GM19099 (cell line): ENCODE measurements around the gene ADARB2.

Experiments
- POLR2A ChIP-seq: IDR thresholded peaks from 3 replicates; pipeline ENCODE4 v1.6.1; 2011; ENCODE audit warnings: low read depth; ENCODE audit not compliant: insufficient read length; ENCODE audit errors: extremely low read depth

The ADARB2 gene

DNA sequence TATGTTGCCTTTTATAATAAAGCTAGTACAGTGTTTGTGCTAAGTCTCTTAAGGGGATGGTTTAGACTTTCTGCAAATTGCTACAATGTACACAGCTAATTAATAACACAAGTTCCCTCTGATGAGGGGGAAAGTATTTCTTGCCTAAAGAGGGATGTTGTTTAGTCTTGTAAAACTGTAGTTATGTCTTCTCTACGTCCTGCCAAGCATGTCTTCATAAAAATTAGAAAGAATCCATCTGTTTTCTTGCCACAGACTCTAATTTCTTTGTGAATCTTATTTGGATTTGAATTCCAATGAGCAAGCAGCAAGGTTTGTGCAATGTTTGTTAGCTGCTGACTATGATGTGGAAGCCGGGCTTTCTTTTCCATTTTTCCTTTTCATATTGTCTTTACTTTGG, 28.2 kb downstream of the ADARB2 start:
- no peak for TF ChIP-seq POLR2A

DNA sequence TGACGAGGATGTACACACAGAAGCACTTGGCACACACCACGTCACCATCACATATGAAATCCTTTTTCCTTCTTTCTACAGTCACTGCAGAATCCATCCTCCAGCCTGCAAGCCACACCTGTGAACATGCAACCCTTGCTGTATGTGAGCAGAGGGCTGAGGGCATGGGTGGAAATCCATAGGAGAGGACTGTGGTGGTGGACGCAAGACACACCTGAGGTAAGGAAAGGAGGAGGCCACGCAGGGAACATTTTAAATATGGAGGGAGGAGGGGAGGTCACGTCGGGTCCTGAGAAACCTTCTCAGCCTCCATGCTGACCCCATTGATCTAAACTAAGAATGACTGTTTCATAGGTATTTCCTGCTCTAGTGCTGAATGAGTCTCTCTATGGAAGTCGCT, 28.6 kb downstream of the ADARB2 start:
- no peak for TF ChIP-seq POLR2A

DNA sequence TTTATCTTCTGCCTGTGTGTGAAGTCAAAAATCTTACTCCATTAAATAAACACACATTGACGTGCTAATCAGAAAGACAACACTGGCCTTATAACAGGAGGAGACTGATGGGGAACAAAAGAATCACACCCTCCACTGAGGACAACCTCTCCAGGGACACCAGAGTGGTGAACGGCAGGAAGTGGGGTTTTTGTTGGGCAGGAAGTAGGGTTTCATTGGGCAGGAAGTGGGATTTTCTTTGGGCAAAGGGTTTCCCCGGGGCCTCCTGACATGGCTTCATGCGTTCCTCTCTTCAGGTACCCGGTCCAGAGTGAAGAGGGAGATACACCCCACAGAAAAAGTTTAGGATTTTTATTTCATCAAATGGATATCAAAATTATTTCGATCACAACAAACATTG, 30.6 kb downstream of the ADARB2 start:
- no peak for TF ChIP-seq POLR2A

DNA sequence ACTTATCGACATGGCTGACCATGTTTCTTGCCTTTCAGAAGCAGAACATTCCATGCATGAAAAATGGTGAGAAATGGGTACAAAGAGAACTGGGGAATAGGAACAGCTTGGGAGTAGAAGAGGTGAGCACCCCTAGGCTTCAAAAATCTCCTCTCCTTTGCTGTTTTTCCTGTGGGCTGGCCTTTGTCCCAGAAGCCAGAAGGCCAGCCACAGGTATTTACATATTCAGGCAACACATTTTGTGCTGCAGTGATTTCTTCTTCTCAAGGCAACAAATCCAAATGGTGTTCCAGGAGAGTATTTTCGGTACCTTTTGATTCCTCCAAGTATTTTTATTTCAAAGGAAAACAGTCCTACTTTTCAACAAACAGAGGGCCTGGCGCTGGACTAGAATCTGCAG, 31.1 kb downstream of the ADARB2 start:
- TF ChIP-seq POLR2A = no peak

DNA sequence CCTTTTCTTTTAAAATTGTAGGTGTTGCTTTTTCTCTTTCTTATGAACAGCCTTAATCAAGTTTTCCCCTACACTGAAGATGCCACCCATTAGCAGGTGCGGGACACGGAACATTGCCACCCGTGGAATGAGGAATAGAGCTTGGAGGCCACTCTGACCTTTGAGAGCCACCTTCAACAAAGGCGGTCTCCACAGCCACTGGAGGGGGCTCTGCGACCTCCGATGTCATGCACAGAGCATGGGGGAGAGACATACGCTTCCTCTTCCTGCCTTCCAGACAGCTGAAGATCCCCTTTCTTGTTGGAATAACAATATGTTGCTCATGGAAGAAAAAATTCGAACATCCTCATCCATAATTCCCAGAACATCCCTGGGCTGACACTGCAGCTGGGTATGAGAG, 39.1 kb downstream of the ADARB2 start:
- TF ChIP-seq POLR2A = no peak

DNA sequence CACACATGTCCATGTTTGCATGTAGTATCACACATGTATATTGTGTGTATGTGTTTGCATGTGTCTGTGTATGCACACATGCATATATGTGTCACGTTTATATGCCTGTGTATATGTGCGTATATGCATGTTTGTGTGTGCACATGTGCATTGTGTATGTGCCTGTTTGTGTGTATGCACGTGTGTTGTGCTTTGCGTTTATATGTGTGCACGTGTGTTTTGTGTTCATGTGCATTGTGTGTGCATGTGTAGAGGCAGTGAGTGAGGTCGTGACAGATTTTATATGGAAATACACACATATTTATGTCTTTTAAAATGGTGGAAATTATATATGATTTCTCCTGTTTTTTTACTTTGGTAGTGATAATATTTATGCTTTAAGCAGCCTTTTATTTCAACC, 41.2 kb downstream of the ADARB2 start:
- no peak for TF ChIP-seq POLR2A

DNA sequence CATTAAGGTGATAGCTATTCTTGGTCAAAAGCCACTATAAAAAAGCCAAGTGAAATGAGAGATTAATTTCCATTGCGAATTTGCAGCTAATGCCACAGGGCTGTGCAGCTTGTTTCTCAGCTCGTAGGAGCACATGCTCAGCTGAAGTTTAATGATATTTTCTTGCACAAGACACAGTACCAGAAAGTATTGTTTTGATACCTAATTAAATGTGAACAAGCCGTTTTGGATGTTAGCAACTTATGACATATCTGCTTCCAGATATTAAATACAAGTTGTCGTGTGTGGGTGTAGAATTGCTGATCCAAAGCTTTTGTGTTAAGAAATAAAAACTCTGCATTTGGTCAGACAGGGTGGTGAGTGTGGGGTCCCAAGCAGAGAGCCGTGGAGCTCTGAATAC, 47.2 kb downstream of the ADARB2 start:
- no peak for TF ChIP-seq POLR2A

DNA sequence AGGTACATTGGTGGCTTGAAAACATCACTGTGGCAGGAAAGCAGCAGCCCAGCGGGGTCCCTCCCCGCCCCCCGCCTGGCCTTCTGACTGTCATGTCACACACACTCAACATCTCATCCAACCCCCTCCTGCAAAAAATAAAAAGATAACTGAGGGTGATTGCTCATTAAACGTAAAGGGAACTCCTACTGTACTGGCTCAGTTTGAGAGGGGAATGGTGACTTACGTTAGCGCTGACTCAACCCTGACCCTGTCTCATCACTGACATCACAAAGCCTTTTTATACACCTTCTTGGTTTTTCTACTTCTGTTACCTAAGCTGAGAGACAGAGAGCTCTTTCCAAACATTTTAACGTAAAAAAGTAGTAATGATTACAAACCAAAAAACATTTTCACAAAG, 48.8 kb downstream of the ADARB2 start:
- no peak for TF ChIP-seq POLR2A

DNA sequence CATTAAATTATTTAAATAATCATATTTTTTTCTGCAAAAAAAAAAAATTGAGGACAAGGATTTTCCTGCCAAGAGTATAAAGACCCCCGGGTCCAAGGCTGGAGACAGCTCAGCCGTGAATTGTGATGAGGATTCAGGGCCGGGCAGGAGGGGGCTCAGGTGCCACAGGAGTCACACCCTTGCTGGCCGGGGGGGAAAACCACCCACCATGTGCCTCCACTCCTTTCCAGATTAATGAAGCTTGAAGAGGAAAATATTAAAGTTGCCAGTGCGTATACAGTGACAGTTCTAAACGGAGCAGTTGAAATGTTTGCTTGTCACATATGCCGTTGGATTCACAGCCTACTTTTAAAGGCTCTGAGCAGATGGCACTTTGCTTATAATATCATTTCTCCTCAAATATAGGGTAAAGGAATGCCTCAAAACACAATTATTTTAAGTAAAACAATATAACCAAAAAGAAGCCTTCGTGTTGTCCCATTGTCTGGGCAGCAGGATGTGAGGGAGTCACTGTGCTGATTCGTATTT, 49.6 kb downstream of the ADARB2 start:
- TF ChIP-seq POLR2A = no peak

DNA sequence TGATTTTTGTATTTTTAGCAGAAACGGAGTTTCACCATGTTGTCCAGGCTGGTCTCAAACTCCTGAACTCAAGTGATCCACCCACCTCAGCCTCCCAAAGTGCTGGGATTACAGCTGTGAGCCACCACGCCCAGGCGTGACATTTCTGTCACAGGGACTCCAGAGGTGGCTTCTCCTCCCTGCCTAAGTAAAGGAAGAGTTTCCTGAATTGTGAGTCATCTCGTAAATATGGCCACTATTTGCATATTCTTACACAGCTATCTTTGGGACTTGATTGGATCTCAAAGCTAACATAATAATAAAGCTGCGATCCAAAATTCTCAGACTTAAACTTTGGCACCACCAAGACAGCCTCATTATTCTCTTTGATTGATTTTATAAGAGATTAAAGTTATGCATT, 50.1 kb downstream of the ADARB2 start:
- TF ChIP-seq POLR2A = no peak

DNA sequence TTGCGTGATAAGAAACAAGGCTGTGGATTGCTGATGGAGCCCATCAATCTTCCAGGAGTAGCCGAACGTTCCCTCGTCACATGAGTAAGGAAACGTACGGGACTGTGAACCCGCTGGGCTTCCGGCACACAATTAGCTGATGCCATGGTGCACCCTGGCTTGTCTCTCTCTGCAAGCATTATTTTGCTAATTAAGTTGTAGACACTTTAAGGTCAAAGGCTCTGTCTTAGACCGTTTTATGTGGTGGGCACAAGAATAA, 50.9 kb downstream of the ADARB2 start:
- no peak for TF ChIP-seq POLR2A

DNA sequence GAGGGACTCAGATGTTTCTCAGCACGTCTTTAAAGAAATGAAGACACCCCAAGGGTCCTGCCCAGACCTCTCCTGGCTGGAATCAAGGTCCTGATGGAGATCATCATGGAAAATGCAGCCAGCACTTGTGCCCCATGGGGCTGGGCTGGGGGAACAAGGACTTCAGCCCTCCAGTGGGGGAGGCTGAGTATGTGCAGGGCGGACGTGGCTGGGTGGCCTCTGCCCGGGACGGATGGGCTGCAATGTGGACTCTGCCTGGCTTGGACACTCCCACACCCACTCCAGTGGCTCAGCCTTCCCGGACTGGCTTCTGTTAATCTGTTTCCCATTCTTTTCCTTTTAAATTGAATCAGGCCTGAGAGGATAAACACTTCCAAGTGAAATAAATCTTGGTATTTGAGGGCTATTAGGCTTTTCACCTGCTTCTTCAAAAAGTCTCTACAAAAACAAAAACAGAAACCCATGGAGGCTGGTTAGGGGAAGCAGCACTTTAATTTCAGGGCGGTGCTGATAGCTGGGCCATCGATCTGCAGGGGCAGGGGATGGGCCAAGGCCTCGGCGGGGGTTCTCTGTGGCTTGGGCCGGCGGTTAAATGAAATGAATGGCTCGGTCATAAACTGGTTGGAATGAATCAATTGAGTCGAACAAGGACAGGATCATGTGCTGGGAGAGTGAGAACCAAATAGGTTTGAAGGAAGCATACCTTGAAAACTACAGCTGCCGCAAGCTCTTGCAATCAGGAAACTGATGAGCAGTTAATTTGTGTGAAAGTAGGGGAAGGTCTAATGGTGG, 51.4 kb downstream of the ADARB2 start:
- TF ChIP-seq POLR2A = no peak

DNA sequence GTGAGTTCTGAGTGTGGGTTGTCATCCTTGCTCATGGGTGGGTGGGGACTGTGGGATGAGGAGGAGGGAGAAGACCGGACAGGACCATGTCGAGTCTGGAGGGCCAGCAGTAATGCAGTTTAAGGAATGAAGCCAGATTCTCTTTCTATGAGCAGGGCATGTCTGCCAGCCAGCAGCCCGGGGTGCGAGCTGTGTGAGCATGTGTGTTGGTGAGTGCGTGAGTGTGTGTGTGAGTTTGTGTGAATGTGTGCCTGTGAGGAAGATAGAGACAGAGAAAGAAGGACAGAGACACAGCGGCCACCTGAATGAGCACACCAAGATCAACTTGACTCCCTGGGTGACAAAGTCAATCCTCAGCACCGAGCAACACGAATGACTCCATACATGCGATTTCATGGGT, 52.3 kb downstream of the ADARB2 start:
- no peak for TF ChIP-seq POLR2A

DNA sequence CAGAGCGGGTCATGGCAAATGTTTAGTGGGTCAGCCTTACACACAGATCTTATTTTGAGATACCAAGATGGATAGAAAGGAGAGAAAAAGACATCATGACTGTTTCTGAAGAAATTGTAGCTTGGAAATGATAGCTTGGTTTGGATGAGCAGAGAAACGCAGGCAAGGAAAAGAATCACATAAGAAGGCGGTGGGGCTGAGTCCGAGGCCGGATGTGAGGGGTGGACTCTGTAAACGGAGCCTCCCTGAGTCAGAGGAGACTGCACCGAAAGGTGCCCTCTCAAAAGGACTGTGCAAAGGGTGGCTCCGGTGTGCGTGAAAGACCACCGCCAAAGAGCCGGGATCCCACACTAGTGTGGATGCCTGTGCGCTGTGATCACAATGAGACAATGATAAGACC, 53.7 kb downstream of the ADARB2 start:
- TF ChIP-seq POLR2A = no peak

DNA sequence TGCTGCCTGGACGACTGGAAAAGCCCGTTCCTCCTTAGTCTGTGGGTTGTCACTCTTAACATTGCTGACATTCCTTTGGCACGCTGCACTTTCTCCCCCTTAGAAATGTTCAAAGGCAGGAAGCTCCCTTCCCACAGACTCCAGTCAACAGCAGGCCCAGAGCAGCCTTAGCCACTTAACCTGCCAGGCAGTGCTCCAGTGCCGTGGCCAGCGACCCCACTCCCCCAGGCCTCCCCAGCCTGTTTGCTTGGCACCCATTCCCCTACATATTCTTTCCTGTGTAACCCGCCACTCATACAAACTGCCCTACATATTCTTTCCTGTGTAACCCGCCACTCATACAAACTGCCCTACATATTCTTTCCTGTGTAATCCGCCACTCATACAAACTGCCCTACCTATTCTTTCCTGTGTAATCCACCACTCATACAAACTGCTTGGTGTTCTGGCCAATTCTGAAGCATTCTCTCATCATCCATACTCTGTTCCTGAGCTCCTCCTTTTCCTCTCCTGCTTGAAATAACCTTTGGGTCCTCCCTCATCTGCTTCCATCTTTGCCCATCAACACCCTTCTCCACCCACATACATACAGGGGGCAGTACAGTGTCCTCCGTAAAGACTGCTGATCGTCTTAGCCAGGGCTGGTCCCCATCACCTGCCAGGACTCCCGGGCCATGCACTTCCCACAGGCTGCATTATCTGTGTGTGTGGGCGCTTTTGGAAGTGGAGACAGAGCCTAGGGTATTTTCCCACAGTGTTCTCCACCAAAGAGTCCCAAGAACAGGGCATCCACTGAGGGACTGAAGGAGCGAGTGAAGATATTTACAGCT, 57.3 kb downstream of the ADARB2 start:
- TF ChIP-seq POLR2A = no peak

DNA sequence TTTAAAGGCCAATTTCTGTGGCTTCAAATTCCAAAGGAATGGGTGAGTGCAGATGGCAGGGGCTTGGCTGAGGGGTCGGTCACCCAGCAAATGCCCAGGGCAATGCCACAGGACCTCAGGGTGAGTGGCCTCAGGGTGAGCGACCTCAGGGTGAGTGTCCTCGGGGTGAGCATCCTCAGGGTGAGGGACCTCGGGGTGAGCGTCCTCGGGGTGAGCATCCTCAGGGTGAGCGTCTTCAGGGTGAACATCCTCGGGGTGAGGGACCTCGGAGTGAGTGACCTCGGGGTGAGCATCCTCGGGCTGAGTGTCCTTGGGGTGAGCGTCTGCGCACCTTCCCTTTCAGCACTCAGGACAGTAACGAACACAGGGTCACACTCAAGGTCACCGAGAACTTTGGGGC, 59.2 kb downstream of the ADARB2 start:
- no peak for TF ChIP-seq POLR2A
